Activated CD4-positive, alpha-beta memory T cell treated with anti-CD3 and anti-CD28 coated beads, Interleukin-2, amount 10 ng/mL, durations not matched to agents 7 days and 5 days (primary cell): Measurements from ENCODE around the gene TUFM. TPM values are rescaled to one million over a fixed set of nuclear protein-coding genes. Genes with fewer than 3 reads are reported as not detected.

ENCODE experiments used
- CTCF ChIA-PET: fragments of 350-600 bp; sonication (Branson Sonifier 250); formaldehyde crosslinking; loops from one replicate; lab custom pipeline; 2021; ENCODE audit warnings: antibody characterized with exemption, inconsistent platforms; lab: Charles Lee
- POLR2A ChIA-PET: fragments of 350-600 bp; sonication (Branson Sonifier 250); formaldehyde crosslinking; loops from one replicate; lab custom pipeline; 2021; ENCODE audit warnings: antibody characterized with exemption; lab: Charles Lee
- DNase-seq: peaks from one replicate; pipeline ENCODE4 v3.0.0-alpha.2; 2020
- H3K27ac Mint-ChIP-seq: one replicate; pipeline ENCODE4 v1.8.0; 2021; ENCODE audit warnings: mild to moderate bottlenecking, mixed read lengths
- H3K27me3 Mint-ChIP-seq: one replicate; pipeline ENCODE4 v1.8.0; 2021; ENCODE audit warnings: mixed read lengths
- H3K36me3 Mint-ChIP-seq: one replicate; pipeline ENCODE4 v1.8.0; 2021; ENCODE audit warnings: low read depth, mixed read lengths
- H3K4me1 Mint-ChIP-seq: one replicate; pipeline ENCODE4 v1.8.0; 2021; ENCODE audit warnings: mixed read lengths
- H3K4me3 Mint-ChIP-seq: one replicate; pipeline ENCODE4 v1.8.0; 2021; ENCODE audit warnings: mild to moderate bottlenecking, mixed read lengths
- H3K9me3 Mint-ChIP-seq: one replicate; pipeline ENCODE4 v1.8.0; 2021; ENCODE audit warnings: mixed read lengths
- total RNA-seq, 2 experiments: library from RNA; stranded (reverse); gene quantifications; one replicate each; pipeline ENCODE4 v1.2.3, GENCODE V29; 2021

Gene TUFM
- total RNA-seq, 2 experiments from 2014 or later = 107 TPM

GRCh38 chr16:28880589-28880915 is 34.4 kb upstream of the TUFM start:
- POLR2A ChIA-PET = interaction anchor here (0.7 to 4.0 kb wide), 8 partner anchors 8 to 1046 kb away, joined by 3 to 36 read pairs (median 7); partner anchors contain the start of genes ATXN2L, KCTD13, SH2B1 and TUFM
- H3K27me3 Mint-ChIP-seq = peaks cover 6% of the 10 kb centered on the region
- no peaks in the 10 kb centered on the region for H3K9me3 Mint-ChIP-seq
- H3K27ac Mint-ChIP-seq = no peak overlapping the region
- DNase-seq = no peak
- H3K4me3 Mint-ChIP-seq = peak overlapping the region; percentile 88
- peaks cover 35% of the 10 kb centered on the region for H3K4me1 Mint-ChIP-seq
- CTCF ChIA-PET = interaction anchor here (0.9 to 1.4 kb wide), 3 partner anchors 36 to 64 kb away, joined by 4 to 5 read pairs (median 4); no protein-coding TSS in a partner anchor
- no peaks in the 10 kb centered on the region for H3K36me3 Mint-ChIP-seq

GRCh38 chr16:28879841-28880588 is 33.9 kb upstream of the TUFM start:
- no peaks in the 10 kb centered on the region for H3K9me3 Mint-ChIP-seq
- H3K27me3 Mint-ChIP-seq = peaks cover 6% of the 10 kb centered on the region
- POLR2A ChIA-PET = interaction anchor here (0.7 to 4.0 kb wide), 14 partner anchors 9 to 1046 kb away, joined by 3 to 36 read pairs (median 5); partner anchors contain the start of genes ATXN2L, KCTD13, NFATC2IP and SH2B1
- peaks cover 35% of the 10 kb centered on the region for H3K4me1 Mint-ChIP-seq
- H3K4me3 Mint-ChIP-seq = peak overlapping the region; percentile 88
- CTCF ChIA-PET = interaction anchor here (0.9 to 1.7 kb wide), 4 partner anchors 34 to 65 kb away, joined by 4 to 7 read pairs (median 4); partner anchors contain the start of gene TUFM
- H3K36me3 Mint-ChIP-seq = no peaks in the 10 kb centered on the region
- H3K27ac Mint-ChIP-seq = peak overlapping the region; percentile 26
- DNase-seq = peak; percentile 93

GRCh38 chr16:28879261-28879840 is 33.2 kb upstream of the TUFM start:
- Mint-ChIP-seq H3K36me3 (peaks cover 1% of the 10 kb centered on the region), H3K9me3 (no peaks in the 10 kb centered on the region), H3K4me1 (peaks cover 35% of the 10 kb centered on the region), H3K27ac (no peak overlapping the region), H3K27me3 (peaks cover 6% of the 10 kb centered on the region), H3K4me3 (peak overlapping the region; percentile 88)
- ChIA-PET CTCF (interaction anchor here (0.7 to 1.7 kb wide), 4 partner anchors 15 to 66 kb away, joined by 4 to 7 read pairs (median 4); partner anchors contain the start of genes SH2B1 and TUFM), POLR2A (interaction anchor here (0.9 to 4.0 kb wide), 12 partner anchors 10 to 1047 kb away, joined by 3 to 36 read pairs (median 6); partner anchors contain the start of genes ATXN2L, KCTD13, NFATC2IP and SH2B1)
- DNase-seq = no peak

- Mint-ChIP-seq H3K9me3 (no peaks in the 10 kb centered on the region), H3K36me3 (peaks cover 4% of the 10 kb centered on the region), H3K27me3 (peaks cover 6% of the 10 kb centered on the region), H3K27ac (no peak within 1 kb of the TSS), H3K4me1 (peaks cover 35% of the 10 kb centered on the region), H3K4me3 (peak within 1 kb of the TSS; percentile 88)
- ChIA-PET POLR2A (interaction anchor here (1.2 to 4.0 kb wide), 8 partner anchors 14 to 72 kb away, joined by 3 to 36 read pairs (median 8); partner anchors contain the start of genes ATXN2L, NFATC2IP, RABEP2 and SH2B1), CTCF (interaction anchor here (0.7 to 1.7 kb wide), 2 partner anchors 14 to 67 kb away, joined by 5 to 7 read pairs; partner anchors contain the start of gene SH2B1)
- no peak for DNase-seq
Measured at GRCh38 chr16:28878083-28878926, 32.2 kb upstream of the TUFM start, which contains the start of gene ATP2A1. Gene ATP2A1 (plus strand): TSS chr16:28878488. CDS start chr16:28878672, 184 bp downstream.

- H3K27me3 Mint-ChIP-seq = peaks cover 6% of the 10 kb centered on the region
- CTCF ChIA-PET = no interaction called here
- H3K4me3 Mint-ChIP-seq = peak overlapping the region; percentile 26
- H3K9me3 Mint-ChIP-seq = no peaks in the 10 kb centered on the region
- no peak for DNase-seq
- H3K4me1 Mint-ChIP-seq = peaks cover 35% of the 10 kb centered on the region
- no peak overlapping the region for H3K27ac Mint-ChIP-seq
- POLR2A ChIA-PET = interaction anchor here (1.3 kb wide), 1 partner anchor 48 kb away, joined by 3 read pairs; the partner anchor contains the start of gene RABEP2
- H3K36me3 Mint-ChIP-seq = peaks cover 7% of the 10 kb centered on the region
Measured at GRCh38 chr16:28877655-28878000, 31.5 kb upstream of the TUFM start.

- Mint-ChIP-seq H3K4me1 (peaks cover 33% of the 10 kb centered on the region), H3K9me3 (no peaks in the 10 kb centered on the region), H3K36me3 (peaks cover 12% of the 10 kb centered on the region), H3K27ac (no peak overlapping the region), H3K4me3 (no peak overlapping the region), H3K27me3 (peaks cover 6% of the 10 kb centered on the region)
- CTCF ChIA-PET = no interaction called here
- no peak for DNase-seq
- POLR2A ChIA-PET = interaction anchor here (1.3 kb wide), 1 partner anchor 48 kb away, joined by 3 read pairs; the partner anchor contains the start of gene RABEP2
Measured at GRCh38 chr16:28876973-28877654, 31.0 kb upstream of the TUFM start.

- Mint-ChIP-seq H3K36me3 (peaks cover 12% of the 10 kb centered on the region), H3K27me3 (peaks cover 5% of the 10 kb centered on the region), H3K4me1 (peaks cover 31% of the 10 kb centered on the region), H3K4me3 (no peak overlapping the region), H3K9me3 (no peaks in the 10 kb centered on the region), H3K27ac (no peak overlapping the region)
- CTCF ChIA-PET = no interaction called here
- no peak for DNase-seq
- POLR2A ChIA-PET = interaction anchor here (0.7 to 5.7 kb wide), 2 partner anchors 13 to 74 kb away, joined by 3 to 37 read pairs; partner anchors contain the start of genes NFATC2IP and SH2B1
Measured at GRCh38 chr16:28876019-28876659, 30.0 kb upstream of the TUFM start.

- POLR2A ChIA-PET = interaction anchor here (0.7 to 5.7 kb wide), 2 partner anchors 12 to 75 kb away, joined by 3 to 37 read pairs; partner anchors contain the start of genes NFATC2IP and SH2B1
- H3K4me1 Mint-ChIP-seq = peaks cover 25% of the 10 kb centered on the region
- no peak for DNase-seq
- H3K4me3 Mint-ChIP-seq = no peak overlapping the region
- H3K36me3 Mint-ChIP-seq = peaks cover 16% of the 10 kb centered on the region
- CTCF ChIA-PET = interaction anchor here (1.2 to 2.3 kb wide), 2 partner anchors 69 to 75 kb away, joined by 3 to 20 read pairs; partner anchors contain the start of gene NFATC2IP
- peak overlapping the region; percentile 47 for H3K27ac Mint-ChIP-seq
- no peaks in the 10 kb centered on the region for H3K27me3 Mint-ChIP-seq
- H3K9me3 Mint-ChIP-seq = no peaks in the 10 kb centered on the region
Measured at GRCh38 chr16:28875134-28876018, 29.2 kb upstream of the TUFM start.

- H3K36me3 Mint-ChIP-seq = peaks cover 25% of the 10 kb centered on the region
- H3K4me1 Mint-ChIP-seq = peaks cover 19% of the 10 kb centered on the region
- ChIA-PET CTCF (interaction anchor here (0.5 to 2.3 kb wide), 6 partner anchors 9 to 76 kb away, joined by 3 to 20 read pairs (median 4); partner anchors contain the start of gene NFATC2IP), POLR2A (interaction anchor here (1.3 to 5.7 kb wide), 2 partner anchors 11 to 38 kb away, joined by 3 to 37 read pairs; partner anchors contain the start of gene SH2B1)
- H3K27ac Mint-ChIP-seq = no peak overlapping the region
- H3K9me3 Mint-ChIP-seq = no peaks in the 10 kb centered on the region
- DNase-seq = no peak
- no peaks in the 10 kb centered on the region for H3K27me3 Mint-ChIP-seq
- H3K4me3 Mint-ChIP-seq = no peak overlapping the region
Measured at GRCh38 chr16:28874406-28874805, 28.3 kb upstream of the TUFM start.

GRCh38 chr16:28873543-28874201 is 27.5 kb upstream of the TUFM start:
- H3K27me3 Mint-ChIP-seq = no peaks in the 10 kb centered on the region
- H3K36me3 Mint-ChIP-seq = peaks cover 29% of the 10 kb centered on the region
- H3K27ac Mint-ChIP-seq = no peak overlapping the region
- DNase-seq = peak; percentile 62
- CTCF ChIA-PET = interaction anchor here (0.5 to 2.3 kb wide), 6 partner anchors 8 to 71 kb away, joined by 3 to 20 read pairs (median 4); no protein-coding TSS in a partner anchor
- no peaks in the 10 kb centered on the region for H3K9me3 Mint-ChIP-seq
- peaks cover 12% of the 10 kb centered on the region for H3K4me1 Mint-ChIP-seq
- no peak overlapping the region for H3K4me3 Mint-ChIP-seq
- POLR2A ChIA-PET = interaction anchor here (1.0 to 5.7 kb wide), 3 partner anchors 11 to 39 kb away, joined by 3 to 37 read pairs (median 4); partner anchors contain the start of gene SH2B1
